Measurements from ENCODE around the gene C1orf198.

GRCh38 chr1:230793463-230793745 is 74.9 kb downstream of the C1orf198 start:
- TF ChIP-seq HNF4A (conservative IDR thresholded peaks at IDR 0.05) = no peak
- TF ChIP-seq CTCF (IDR thresholded peaks at IDR 0.05; ENCODE audit: low read depth, low read length, missing input control) = no peak
- no peak for TF ChIP-seq RAD21 (IDR thresholded peaks at IDR 0.05)
- no peak for TF ChIP-seq REST (IDR thresholded peaks at IDR 0.05)
- TF ChIP-seq YY1 (IDR thresholded peaks at IDR 0.05) = no peak
- no peak for TF ChIP-seq EGR1 (IDR thresholded peaks at IDR 0.05; ENCODE audit: low read depth in 2 of 2)
- TF ChIP-seq MAX (IDR thresholded peaks at IDR 0.05) = no peak
- TF ChIP-seq RXRA (IDR thresholded peaks at IDR 0.05) = no peak
